HEK293 (cell line): ENCODE measurements around the gene GALE.

Experiments used
- BCL11A ChIP-seq: fragments of 450-650 bp; formaldehyde crosslinking; IDR thresholded peaks from 2 replicates; pipeline ENCODE4 v1.5.1; 2016; ENCODE audit warnings: low read depth, missing biosample characterization, missing genetic modification characterization
- ZNF426 ChIP-seq: fragments of 450-650 bp; formaldehyde crosslinking; IDR thresholded peaks from 2 replicates; pipeline ENCODE4 v1.5.1; 2017; ENCODE audit warnings: missing biosample characterization, missing genetic modification characterization, mild to moderate bottlenecking, inconsistent platforms, moderate library complexity

GRCh38 chr1:23776217-23776616, 24.3 kb downstream of the GALE start:
- TF ChIP-seq ZNF426 (tag by site-specific recombination) (no peak), BCL11A (tag by site-specific recombination) (no peak)
